Fibroblast of lung (primary cell): ENCODE data around the gene P2RY11. TPM values are rescaled to one million over a fixed set of nuclear protein-coding genes. Genes with fewer than 3 reads are reported as not detected.
A peak's percentile ranks its signal among the peaks of the same experiment; 100 is the strongest.

ENCODE experiments used
- DNase-seq, 2 donors: peaks; one replicate each; pipeline versions ENCODE4 v3.0.0 to v3.0.0-alpha.2; 2010; ENCODE audit warnings: low read depth in 2 of 2
- H2AFZ ChIP-seq: 2 replicates; pipeline ENCODE4 v1.5.1; 2012; ENCODE audit warnings: low read length, control low read depth, inconsistent platforms
- H3K27ac ChIP-seq: 2 replicates; pipeline ENCODE4 v1.5.1; 2011; ENCODE audit warnings: low read length, control low read depth; ENCODE audit not compliant: insufficient read depth
- H3K27me3 ChIP-seq: 2 replicates; pipeline ENCODE4 v1.5.1; 2011; ENCODE audit warnings: mild to moderate bottlenecking, low read length; ENCODE audit not compliant: control insufficient read depth, insufficient read depth
- H3K36me3 ChIP-seq: 2 replicates; pipeline ENCODE4 v1.5.1; 2011; ENCODE audit warnings: low read length; ENCODE audit not compliant: control insufficient read depth, insufficient read depth
- H3K4me1 ChIP-seq: 2 replicates; pipeline ENCODE4 v1.5.1; 2011; ENCODE audit warnings: low read length; ENCODE audit not compliant: control insufficient read depth, insufficient read depth; ENCODE audit errors: extremely low read depth
- H3K4me2 ChIP-seq: 2 replicates; pipeline ENCODE4 v1.5.1; 2011; ENCODE audit warnings: low read length, control low read depth; ENCODE audit not compliant: insufficient read depth; ENCODE audit errors: extremely low read depth
- H3K4me3 ChIP-seq, 4 experiments: fragments of 200-600 bp in 1 of 4; sonication (generic) in 1 of 4; replicated peaks in 1 of 4; 2 replicates each; pipeline ENCODE4 v1.5.1; 2011 to 2016; ENCODE audit warnings: low read length in 4 of 4, low read depth in 3 of 4, mild to moderate bottlenecking in 3 of 4, control low read depth in 2 of 4, inconsistent platforms in 1 of 4, mixed read lengths in 1 of 4; ENCODE audit not compliant: insufficient read depth in 1 of 4; ENCODE audit errors: control extremely low read depth in 1 of 4
- H3K79me2 ChIP-seq: 2 replicates; pipeline ENCODE4 v1.5.1; 2012; ENCODE audit warnings: mild to moderate bottlenecking, low read length, inconsistent platforms; ENCODE audit not compliant: control insufficient read depth, insufficient read depth
- H3K9ac ChIP-seq: 2 replicates; pipeline ENCODE4 v1.5.1; 2011; ENCODE audit warnings: mild to moderate bottlenecking, low read length, control low read depth; ENCODE audit not compliant: insufficient read depth
- H3K9me3 ChIP-seq: 2 replicates; pipeline ENCODE4 v1.5.1; 2012; ENCODE audit warnings: low read depth, low read length; ENCODE audit not compliant: control insufficient read depth, insufficient read depth
- H4K20me1 ChIP-seq: 2 replicates; pipeline ENCODE4 v1.5.1; 2011; ENCODE audit warnings: low read length; ENCODE audit not compliant: control insufficient read depth, insufficient read depth; ENCODE audit errors: extremely low read depth
- CTCF ChIP-seq, 2 donors: IDR thresholded peaks in 1 of 2; conservative IDR thresholded peaks in 1 of 2; 1 replicate in 1 of 2; 2 replicates in 1 of 2; pipeline ENCODE4 v1.5.1; 2011 to 2012; ENCODE audit warnings: low read length in 2 of 2, control low read depth in 1 of 2, inconsistent platforms in 1 of 2, low read depth in 1 of 2, mild to moderate bottlenecking in 1 of 2
- EZH2 ChIP-seq: IDR thresholded peaks from 2 replicates; pipeline ENCODE4 v1.5.1; 2012; ENCODE audit warnings: low read length, control low read depth, mild to moderate bottlenecking; ENCODE audit errors: missing control alignments
- polyA plus RNA-seq, 2 donors: library from polyadenylated mRNA; depleted of rRNA in 1 of 2; stranded (reverse) in 1 of 2; unstranded in 1 of 2; fragments of >200 nt; gene quantifications; 2 replicates each; pipeline ENCODE4 v1.2.1, GENCODE V29; 2011 to 2012; ENCODE audit warnings: missing spikeins in 1 of 2
- total RNA-seq: library from RNA; depleted of rRNA; stranded (reverse); fragments of >200 nt; gene quantifications from 2 replicates; pipeline ENCODE4 v1.2.1, GENCODE V29; 2014

P2RY11 gene
- total and polyA plus RNA-seq, 2 donors (not counting 1 experiment from before 2014, with no cell fraction given), result 0.68 to 3.3 TPM

GRCh38 chr19:10151521-10151920 is 40.0 kb downstream of the P2RY11 start:
- no peaks in the 10 kb centered on the region for H3K79me2 ChIP-seq
- no peaks in the 10 kb centered on the region for H3K27me3 ChIP-seq
- no peak overlapping the region for H2AFZ ChIP-seq
- H3K4me2 ChIP-seq, result no peak overlapping the region
- H3K27ac ChIP-seq, result no peak overlapping the region
- TF ChIP-seq EZH2, result no peak
- no peak for TF ChIP-seq CTCF (conservative IDR thresholded peaks at IDR 0.05 in 1 of 2, IDR thresholded peaks at IDR 0.05 in 1 of 2; ENCODE audit: low read depth in 1 of 2, low read length in 2 of 2)
- DNase-seq, result no peak
- H3K36me3 ChIP-seq, result peaks cover 41% of the 10 kb centered on the region
- no peak overlapping the region for H3K4me3 ChIP-seq
- no peaks in the 10 kb centered on the region for H3K9me3 ChIP-seq
- H3K9ac ChIP-seq, result no peak overlapping the region
- no peaks in the 10 kb centered on the region for H4K20me1 ChIP-seq
- H3K4me1 ChIP-seq, result no peaks in the 10 kb centered on the region

- peak overlapping the region; percentile 0 for H3K27ac ChIP-seq
- DNase-seq, result no peak
Observed at GRCh38 chr19:10152100-10152499, 40.6 kb downstream of the P2RY11 start.

GRCh38 chr19:10155839-10156238 is 44.3 kb downstream of the P2RY11 start:
- Histone ChIP-seq H3K27me3 (no peaks in the 10 kb centered on the region), H3K9me3 (no peaks in the 10 kb centered on the region), H3K36me3 (peaks cover 54% of the 10 kb centered on the region), H2AFZ (no peak overlapping the region), H3K4me1 (no peaks in the 10 kb centered on the region), H4K20me1 (no peaks in the 10 kb centered on the region), H3K4me2 (no peak overlapping the region), H3K4me3 (no peak overlapping the region), H3K27ac (no peak overlapping the region), H3K9ac (no peak overlapping the region), H3K79me2 (no peaks in the 10 kb centered on the region)
- peak; percentile 8 for DNase-seq
- TF ChIP-seq CTCF (conservative IDR thresholded peaks at IDR 0.05 in 1 of 2, IDR thresholded peaks at IDR 0.05 in 1 of 2; ENCODE audit: low read depth in 1 of 2, low read length in 2 of 2), result no peak
- TF ChIP-seq EZH2, result no peak

More at GRCh38 chr19:10152100-10152499, 40.6 kb downstream of the P2RY11 start:
- Histone ChIP-seq H4K20me1 (no peaks in the 10 kb centered on the region), H3K27me3 (no peaks in the 10 kb centered on the region), H3K4me3 (no peak overlapping the region), H2AFZ (no peak overlapping the region), H3K9me3 (no peaks in the 10 kb centered on the region), H3K4me1 (no peaks in the 10 kb centered on the region), H3K36me3 (peaks cover 41% of the 10 kb centered on the region), H3K4me2 (no peak overlapping the region), H3K9ac (no peak overlapping the region), H3K79me2 (no peaks in the 10 kb centered on the region)
- TF ChIP-seq CTCF (conservative IDR thresholded peaks at IDR 0.05 in 1 of 2, IDR thresholded peaks at IDR 0.05 in 1 of 2; ENCODE audit: low read depth in 1 of 2, low read length in 2 of 2) (no peak), EZH2 (no peak)
